NCI-H69 (cell line): Measurements from ENCODE around the gene CTSE.

Source experiments
- DNase-seq: peaks from one replicate; lab custom pipeline; 2025; lab: John Stamatoyannopoulos, UW

Gene CTSE

GRCh38 chr1:205971082-205971481 lies 52.6 kb downstream of the CTSE start:
- DNase-seq = no peak

GRCh38 chr1:205970486-205970885 lies 53.2 kb downstream of the CTSE start:
- no peak for DNase-seq

GRCh38 chr1:205969229-205969628 lies 54.5 kb downstream of the CTSE start:
- no peak for DNase-seq

- DNase-seq = peak; percentile 80
These were observed 56.0 kb downstream of the CTSE start for GRCh38 chr1:205967554-205968335.

- peak; percentile 95 for DNase-seq
These were observed 58.4 kb downstream of the CTSE start for GRCh38 chr1:205965036-205965884.

GRCh38 chr1:205963352-205964155 lies 60.1 kb downstream of the CTSE start:
- no peak for DNase-seq

GRCh38 chr1:205962821-205963221 lies 60.9 kb downstream of the CTSE start:
- DNase-seq = no peak

- peak; percentile 38 for DNase-seq
These were observed 61.5 kb downstream of the CTSE start for GRCh38 chr1:205961991-205962820.

GRCh38 chr1:205961405-205961804 lies 62.3 kb downstream of the CTSE start:
- no peak for DNase-seq

- DNase-seq = no peak
These were observed 63.9 kb downstream of the CTSE start for GRCh38 chr1:205959789-205960188.
